SK-N-SH (cell line): ENCODE data around the gene MCTP1. TPM values are rescaled to one million over a fixed set of nuclear protein-coding genes. Genes with fewer than 3 reads are reported as not detected.
"Not testable (repeated sequence)": the region's sequence is repeated elsewhere in the genome, so short reads cannot be mapped to it uniquely, and the experiment has no call there.

Experiments used
- CTCF ChIA-PET: fragments of 300-600, 350-600 bp; formaldehyde crosslinking; extraction: SDS; loops from one replicate; lab custom pipeline; 2021; lab: Yijun Ruan, JAX
- POLR2A ChIA-PET: fragments of 350-600 bp; sonication (Branson Sonifier 250); formaldehyde crosslinking; extraction: SDS; loops from one replicate; lab custom pipeline; 2020; ENCODE audit warnings: antibody characterized with exemption, inconsistent platforms; lab: Yijun Ruan, JAX
- DNase-seq: peaks from one replicate; pipeline ENCODE4 v3.0.0; 2012
- H2AFZ ChIP-seq: fragments of 200-600 bp; sonication (generic); 2 replicates; pipeline ENCODE4 v1.8.1; 2016; ENCODE audit warnings: antibody characterized with exemption, mild to moderate bottlenecking, low read depth
- H3F3A ChIP-seq: fragments of 200-600 bp; sonication (generic); replicated peaks from 2 replicates; pipeline ENCODE3; 2016; ENCODE audit warnings: antibody characterized with exemption, mild to moderate bottlenecking; ENCODE audit not compliant: insufficient read depth
- H3K27ac ChIP-seq, 2 experiments: fragments of 200-500 bp in 1 of 2; fragments of 200-600 bp in 1 of 2; sonication (Bioruptor generic) in 1 of 2; sonication (generic), shearing (Covaris generic) in 1 of 2; 2 replicates each; pipeline versions ENCODE4 v1.5.1 to v1.6.1; 2014 to 2016; ENCODE audit warnings: low read depth in 2 of 2, inconsistent platforms in 1 of 2, low read length in 1 of 2, mild to moderate bottlenecking in 1 of 2, mixed read lengths in 1 of 2
- H3K27me3 ChIP-seq: fragments of 200-600 bp; sonication (generic), shearing (Covaris generic); 2 replicates; pipeline ENCODE4 v1.6.1; 2016; ENCODE audit warnings: mixed run types; ENCODE audit not compliant: insufficient read depth
- H3K36me3 ChIP-seq, 2 experiments: fragments of 200-500 bp in 1 of 2; fragments of 200-600 bp in 1 of 2; sonication (Bioruptor generic) in 1 of 2; sonication (generic) in 1 of 2; replicated peaks in 1 of 2; 2 replicates each; pipeline versions ENCODE3 to v1.5.1; 2014 to 2016; ENCODE audit warnings: low read length in 1 of 2, mild to moderate bottlenecking in 1 of 2; ENCODE audit not compliant: insufficient read depth in 2 of 2, control insufficient read depth in 1 of 2
- H3K4me1 ChIP-seq, 2 experiments: fragments of 200-500 bp in 1 of 2; fragments of 200-600 bp in 1 of 2; sonication (Bioruptor generic) in 1 of 2; sonication (generic), shearing (Covaris generic) in 1 of 2; 2 replicates each; pipeline versions ENCODE4 v1.5.1 to v1.6.1; 2014 to 2016; ENCODE audit warnings: low read depth in 1 of 2, low read length in 1 of 2, mixed run types in 1 of 2; ENCODE audit not compliant: insufficient read depth in 2 of 2, control insufficient read depth in 1 of 2
- H3K4me2 ChIP-seq: fragments of 200-600 bp; sonication (generic), shearing (Covaris generic); 2 replicates; pipeline ENCODE4 v1.6.1; 2017; ENCODE audit warnings: mixed run types
- H3K4me3 ChIP-seq, 2 experiments: fragments of 200-500 bp in 1 of 2; fragments of 200-600 bp in 1 of 2; sonication (Bioruptor generic) in 1 of 2; sonication (generic), shearing (Covaris generic) in 1 of 2; 2 replicates each; pipeline versions ENCODE4 v1.5.1 to v1.8.1; 2014 to 2016; ENCODE audit warnings: low read depth in 2 of 2, inconsistent platforms in 1 of 2, low read length in 1 of 2, mild to moderate bottlenecking in 1 of 2, mixed read lengths in 1 of 2, moderate library complexity in 1 of 2
- H3K79me2 ChIP-seq: fragments of 200-600 bp; sonication (generic); 2 replicates; pipeline ENCODE4 v1.8.1; 2017; ENCODE audit warnings: mild to moderate bottlenecking; ENCODE audit not compliant: insufficient read depth
- H3K9ac ChIP-seq: fragments of 200-600 bp; sonication (generic); 2 replicates; pipeline ENCODE4 v1.6.1; 2017; ENCODE audit warnings: mixed run types
- H3K9me2 ChIP-seq: fragments of 200-600 bp; sonication (generic); 2 replicates; pipeline ENCODE4 v1.6.1; 2017; ENCODE audit warnings: mixed run types
- H3K9me3 ChIP-seq: fragments of 200-600 bp; sonication (generic); 2 replicates; pipeline ENCODE4 v1.6.1; 2017; ENCODE audit warnings: mixed run types, mild to moderate bottlenecking, moderate library complexity
- H4K20me1 ChIP-seq: fragments of 200-600 bp; sonication (generic); 2 replicates; pipeline ENCODE4 v1.6.1; 2017; ENCODE audit warnings: mild to moderate bottlenecking, mixed run types; ENCODE audit not compliant: insufficient read depth
- CHD2 ChIP-seq: fragments of 150-350 bp; IDR thresholded peaks from 2 replicates; pipeline ENCODE4 v1.6.1; 2018; ENCODE audit warnings: low read length; ENCODE audit not compliant: partially characterized antibody
- IRF3 ChIP-seq: fragments of 150-350 bp; IDR thresholded peaks from 2 replicates; pipeline ENCODE4 v1.6.1; 2016; ENCODE audit warnings: mild to moderate bottlenecking, low read depth, low read length
- MXI1 ChIP-seq: IDR thresholded peaks from 2 replicates; pipeline ENCODE4 v1.6.1; 2012; ENCODE audit warnings: mild to moderate bottlenecking, low read depth, low read length, improper control_type of control experiment
- RAD21 ChIP-seq: IDR thresholded peaks from 2 replicates; pipeline ENCODE4 v1.6.1; 2012; ENCODE audit warnings: mild to moderate bottlenecking, low read length
- TAF1 ChIP-seq: IDR thresholded peaks from 2 replicates; pipeline ENCODE4 v1.6.1; 2012; ENCODE audit warnings: low read depth, mild to moderate bottlenecking, low read length, moderate library complexity, borderline replicate concordance
- TCF12 ChIP-seq: IDR thresholded peaks from 2 replicates; pipeline ENCODE4 v1.4.0; 2012
- TEAD4 ChIP-seq: IDR thresholded peaks from 2 replicates; pipeline ENCODE4 v1.4.0; 2012; ENCODE audit warnings: mild to moderate bottlenecking, borderline replicate concordance; ENCODE audit not compliant: insufficient read depth
- WGBS: methylation state at CpG from one replicate; pipeline ENCODE4 v1.1.6; 2017; ENCODE audit warnings: low lambda C conversion rate; 5-methylcytosine and 5-hydroxymethylcytosine counted together
- polyA plus RNA-seq, 3 experiments: library from polyadenylated mRNA; depleted of rRNA; stranded (reverse); fragments of >200 nt; gene quantifications; 2 replicates each; pipeline ENCODE4 v1.2.3, GENCODE V29; 2012

Gene MCTP1
- polyA plus RNA-seq, 1 of the 3 experiments (the other 2 are of a cell fraction): 0.53 TPM

GRCh38 chr5:94847726-94848125 is 437.2 kb downstream of the MCTP1 start:
- Histone ChIP-seq H3K36me3 (no peaks in the 10 kb centered on the region), H3K9ac (no peak overlapping the region), H3K4me1 (peaks cover 0 to 2% of the 10 kb centered on the region in 2 experiments; a peak in 2 of 4 replicates), H3K4me3 (no peak overlapping the region), H3K27me3 (no peaks in the 10 kb centered on the region), H3K9me2 (no peaks in the 10 kb centered on the region), H3K79me2 (no peaks in the 10 kb centered on the region), H4K20me1 (no peaks in the 10 kb centered on the region), H3K27ac (no peak overlapping the region), H3K4me2 (no peak overlapping the region), H3K9me3 (no peaks in the 10 kb centered on the region), H2AFZ (no peak overlapping the region)
- no peak for DNase-seq
- ChIA-PET CTCF (interaction anchor here (0.9 kb wide), 3 partner anchors 9 to 1240 kb away, joined by 3 to 6 read pairs (median 3); no protein-coding TSS in a partner anchor), POLR2A (no interaction called here)
- TF ChIP-seq MXI1: no peak
- no peak for TF ChIP-seq TEAD4
- TF ChIP-seq, all 33 proteins: peak for 0
- H3F3A ChIP-seq: no peaks in the 10 kb centered on the region
- WGBS: 70% methylated on average over 2 of the region's 2 CpGs

GRCh38 chr5:94847019-94847418 is 437.9 kb downstream of the MCTP1 start:
- H3K27ac ChIP-seq: no peak overlapping the region
- H3K27me3 ChIP-seq: no peaks in the 10 kb centered on the region
- CTCF ChIA-PET: no interaction called here
- no peaks in the 10 kb centered on the region for H3K36me3 ChIP-seq
- DNase-seq: no peak
- no peak overlapping the region for H3K4me3 ChIP-seq
- 88% methylated on average over 4 of the region's 4 CpGs for WGBS
- TF ChIP-seq RAD21 (no peak), TAF1 (no peak), IRF3 (no peak), CHD2 (no peak), TCF12 (no peak)
- TF ChIP-seq, all 33 proteins: peak for 0
- no peaks in the 10 kb centered on the region for H3F3A ChIP-seq
- no peaks in the 10 kb centered on the region for H3K79me2 ChIP-seq
- H3K4me2 ChIP-seq: no peak overlapping the region
- no peak overlapping the region for H3K9ac ChIP-seq
- POLR2A ChIA-PET: no interaction called here
- H2AFZ ChIP-seq: no peak overlapping the region
- H3K9me3 ChIP-seq: no peaks in the 10 kb centered on the region
- peaks cover 0 to 2% of the 10 kb centered on the region in 2 experiments; a peak in 2 of 4 replicates for H3K4me1 ChIP-seq
- no peaks in the 10 kb centered on the region for H4K20me1 ChIP-seq
- no peaks in the 10 kb centered on the region for H3K9me2 ChIP-seq

- H3K27me3 ChIP-seq: not testable (repeated sequence)
Observed at GRCh38 chr5:94845696-94846095, 439.2 kb downstream of the MCTP1 start.

More at GRCh38 chr5:94845696-94846095, 439.2 kb downstream of the MCTP1 start:
- H3K4me2 ChIP-seq, H3F3A ChIP-seq, H3K4me1 ChIP-seq, H4K20me1 ChIP-seq, POLR2A ChIA-PET, H3K9me2 ChIP-seq, H2AFZ ChIP-seq, DNase-seq, H3K9ac ChIP-seq, H3K4me3 ChIP-seq, H3K9me3 ChIP-seq, H3K27ac ChIP-seq, H3K79me2 ChIP-seq, H3K36me3 ChIP-seq: not testable (repeated sequence)
- CTCF ChIA-PET: interaction anchor here (1.0 kb wide), 1 partner anchor 53 kb away, joined by 4 read pairs; no protein-coding TSS in a partner anchor
- WGBS: 94% methylated on average over 1 of the region's 1 CpG
